GM10248 (cell line): ENCODE results near the gene MYO15B.

Experiments used
- CTCF ChIA-PET: fragments of 300-600 bp; sonication (Branson Sonifier 250); formaldehyde crosslinking; extraction: SDS; loops from one replicate; lab custom pipeline; 2021; ENCODE audit warnings: antibody characterized with exemption; lab: Yijun Ruan, JAX
- POLR2A ChIA-PET: fragments of 350-650 bp; sonication (Branson Sonifier 250); formaldehyde crosslinking; extraction: SDS; loops from one replicate; lab custom pipeline; 2020; ENCODE audit warnings: antibody characterized with exemption; lab: Yijun Ruan, JAX
- DNase-seq: peaks from one replicate; pipeline ENCODE4 v3.0.0; 2012; ENCODE audit errors: extremely low spot score
- CTCF ChIP-seq: IDR thresholded peaks from 2 replicates; pipeline ENCODE4 v1.5.1; 2012; ENCODE audit warnings: mild to moderate bottlenecking, low read depth; ENCODE audit errors: extremely low read depth, missing control alignments, control extremely low read depth

The MYO15B gene

GRCh38 chr17:75614556-75615270 lies 27.1 kb downstream of the MYO15B start:
- no peak for TF ChIP-seq CTCF
- DNase-seq: no peak
- CTCF ChIA-PET: interaction anchor here (0.7 to 3.3 kb wide), 5 partner anchors 10 to 139 kb away, joined by 3 to 21 read pairs (median 7); partner anchors contain the start of gene SMIM5
- POLR2A ChIA-PET: no interaction called here

- DNase-seq: no peak
- no peak for TF ChIP-seq CTCF
- CTCF ChIA-PET: interaction anchor here (1.8 to 2.3 kb wide), 2 partner anchors 10 to 14 kb away, joined by 8 to 9 read pairs; no protein-coding TSS in a partner anchor
- POLR2A ChIA-PET: no interaction called here
Observed at GRCh38 chr17:75615301-75615700, 27.7 kb downstream of the MYO15B start.

- ChIA-PET POLR2A (no interaction called here), CTCF (interaction anchor here (0.7 to 2.8 kb wide), 6 partner anchors 8 to 133 kb away, joined by 3 to 19 read pairs (median 8); partner anchors contain the start of gene SMIM5)
- no peak for TF ChIP-seq CTCF
- no peak for DNase-seq
Observed at GRCh38 chr17:75616521-75617122, 29.0 kb downstream of the MYO15B start.

GRCh38 chr17:75617218-75617617 lies 29.6 kb downstream of the MYO15B start:
- CTCF ChIA-PET: interaction anchor here (0.7 to 2.8 kb wide), 6 partner anchors 10 to 133 kb away, joined by 3 to 19 read pairs (median 6); partner anchors contain the start of gene SMIM5
- TF ChIP-seq CTCF: no peak
- POLR2A ChIA-PET: no interaction called here
- DNase-seq: no peak

- ChIA-PET POLR2A (no interaction called here), CTCF (interaction anchor here (1.4 to 2.8 kb wide), 4 partner anchors 11 to 132 kb away, joined by 4 to 19 read pairs (median 7); partner anchors contain the start of gene SMIM5)
- DNase-seq: no peak
- TF ChIP-seq CTCF: no peak
Observed at GRCh38 chr17:75617675-75618074, 30.1 kb downstream of the MYO15B start.
